K562 (cell line): Measurements from ENCODE around the gene HBB.

Source experiments
- ARNT ChIP-seq, 2 experiments: fragments of 450-650 bp; IDR thresholded peaks; 2 replicates each; pipeline ENCODE4 v1.6.1; 2016; ENCODE audit warnings: mild to moderate bottlenecking in 1 of 2
- BRF2 ChIP-seq: IDR thresholded peaks from 3 replicates; pipeline ENCODE4 v1.6.1; 2011; ENCODE audit warnings: borderline replicate concordance, mild to moderate bottlenecking; ENCODE audit not compliant: insufficient read length, insufficient read depth
- CREBBP ChIP-seq: IDR thresholded peaks from one replicate; pipeline ENCODE4 v1.6.1; 2012; ENCODE audit warnings: low read depth, mild to moderate bottlenecking, control low read depth, inconsistent platforms, low read length
- CTCF ChIP-seq, 3 experiments: IDR thresholded peaks in 2 of 3; conservative IDR thresholded peaks in 1 of 3; 2 replicates each; pipeline ENCODE4 v1.5.1; 2011 to 2012; ENCODE audit warnings: low read length in 3 of 3, mild to moderate bottlenecking in 3 of 3, control low read depth in 2 of 3, improper control_type of control experiment in 1 of 3, inconsistent platforms in 1 of 3, low read depth in 1 of 3, mixed read lengths in 1 of 3, moderate library complexity in 1 of 3; ENCODE audit not compliant: insufficient read depth in 2 of 3
- EZH2 ChIP-seq: IDR thresholded peaks from 2 replicates; pipeline ENCODE4 v1.6.1; 2012; ENCODE audit warnings: low read depth, mild to moderate bottlenecking, inconsistent platforms, low read length, borderline replicate concordance
- FOS ChIP-seq: IDR thresholded peaks from 3 replicates; pipeline ENCODE4 v1.6.1; 2011; ENCODE audit not compliant: insufficient read length; ENCODE audit errors: extremely low read depth
- GABPB2 ChIP-seq: fragments of 250-450 bp; sonication (Bioruptor Pico); conservative IDR thresholded peaks from 2 replicates; pipeline ENCODE4 v1.5.1; 2021; ENCODE audit warnings: mild to moderate bottlenecking
- SRSF3 ChIP-seq: fragments of 200-400 bp; formaldehyde crosslinking; IDR thresholded peaks from 2 replicates; pipeline ENCODE4 v1.6.1; 2016; ENCODE audit warnings: mild to moderate bottlenecking, low read length, moderate library complexity; ENCODE audit not compliant: insufficient read depth
- ZFX ChIP-seq: sonication (generic); formaldehyde crosslinking; IDR thresholded peaks from 2 replicates; pipeline ENCODE4 v1.8.0; 2022; ENCODE audit warnings: mild to moderate bottlenecking, missing genetic modification reagents, moderate library complexity
- ZKSCAN8 ChIP-seq: fragments of 200-800 bp; sonication (Bioruptor generic); IDR thresholded peaks from 2 replicates; pipeline ENCODE4 v1.6.1; 2016; ENCODE audit warnings: missing genetic modification characterization, missing compliant biosample characterization
- ZNF384 ChIP-seq: IDR thresholded peaks from 2 replicates; pipeline ENCODE4 v1.6.1; 2012; ENCODE audit warnings: low read depth, low read length, improper control_type of control experiment
- ZNF592 ChIP-seq: fragments of 450-650 bp; IDR thresholded peaks from 2 replicates; pipeline ENCODE4 v1.6.1; 2017; ENCODE audit warnings: antibody characterized with exemption, mild to moderate bottlenecking

GRCh38 chr11:5240458-5240857 lies 13.6 kb upstream of the HBB start:
- TF ChIP-seq CTCF (IDR thresholded peaks at IDR 0.05 in 2 of 3, conservative IDR thresholded peaks at IDR 0.05 in 1 of 3; ENCODE audit: insufficient read depth in 2 of 3, low read depth in 1 of 3, low read length in 3 of 3) (no peak), SRSF3 (no peak), CREBBP (no peak), ZFX (CRISPR knock-in tag) (no peak), GABPB2 (CRISPR knock-in tag) (no peak), ZNF384 (no peak), ARNT (IDR thresholded peaks at IDR 0.05) (no peak), FOS (no peak), EZH2 (no peak), ZNF592 (no peak), BRF2 (no peak), ZKSCAN8 (no peak)
